ENCODE results near the gene HSPA4L.

The HSPA4L gene

DNA sequence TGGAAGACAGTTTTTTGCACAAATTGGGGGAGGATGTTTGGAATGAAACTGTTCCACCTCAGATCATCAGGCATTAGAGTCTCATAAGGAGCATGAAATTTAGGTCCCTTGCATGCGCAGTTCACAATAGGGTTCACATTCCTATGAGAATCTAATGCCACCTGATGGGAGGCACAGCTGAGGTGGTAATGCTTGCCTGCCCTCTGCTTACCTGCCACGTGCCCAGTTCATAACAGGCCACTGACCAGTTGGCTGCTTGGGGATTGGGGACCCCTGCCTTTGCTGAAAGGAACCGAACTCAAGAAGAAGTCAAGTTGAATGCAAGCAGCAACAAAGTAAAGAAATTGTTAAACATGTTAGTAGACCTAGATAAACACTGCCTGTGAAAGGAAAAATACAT is 4.6 kb upstream of the HSPA4L start:
- TF ChIP-seq PATZ1 (CRISPR knock-in tag; IDR thresholded peaks at IDR 0.05; ENCODE audit: borderline replicate concordance), result no peak
- TF ChIP-seq RARB (CRISPR knock-in tag; IDR thresholded peaks at IDR 0.05), result no peak
- TF ChIP-seq SNAI2 (CRISPR knock-in tag; IDR thresholded peaks at IDR 0.05), result no peak
- no peak for TF ChIP-seq OSR1 (CRISPR knock-in tag; IDR thresholded peaks at IDR 0.05)
- TF ChIP-seq ESRRG (CRISPR knock-in tag; IDR thresholded peaks at IDR 0.05), result no peak
- no peak for TF ChIP-seq ZFP30 (CRISPR knock-in tag; IDR thresholded peaks at IDR 0.05)
- TF ChIP-seq, protein P1, sequence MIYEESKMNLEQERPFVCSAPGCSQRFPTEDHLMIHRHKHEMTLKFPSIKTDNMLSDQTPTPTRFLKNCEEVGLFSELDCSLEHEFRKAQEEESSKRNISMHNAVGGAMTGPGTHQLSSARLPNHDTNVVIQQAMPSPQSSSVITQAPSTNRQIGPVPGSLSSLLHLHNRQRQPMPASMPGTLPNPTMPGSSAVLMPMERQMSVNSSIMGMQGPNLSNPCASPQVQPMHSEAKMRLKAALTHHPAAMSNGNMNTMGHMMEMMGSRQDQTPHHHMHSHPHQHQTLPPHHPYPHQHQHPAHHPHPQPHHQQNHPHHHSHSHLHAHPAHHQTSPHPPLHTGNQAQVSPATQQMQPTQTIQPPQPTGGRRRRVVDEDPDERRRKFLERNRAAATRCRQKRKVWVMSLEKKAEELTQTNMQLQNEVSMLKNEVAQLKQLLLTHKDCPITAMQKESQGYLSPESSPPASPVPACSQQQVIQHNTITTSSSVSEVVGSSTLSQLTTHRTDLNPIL (CRISPR knock-in tag; IDR thresholded peaks at IDR 0.05; ENCODE audit: low read depth), result no peak
- TF ChIP-seq ZNF8 (CRISPR knock-in tag; IDR thresholded peaks at IDR 0.05), result no peak
- TF ChIP-seq ARNTL (CRISPR knock-in tag; IDR thresholded peaks at IDR 0.05; ENCODE audit: borderline replicate concordance, low read depth), result no peak
- no peak for TF ChIP-seq BACH2 (CRISPR knock-in tag; IDR thresholded peaks at IDR 0.05; ENCODE audit: borderline replicate concordance)
- no peak for TF ChIP-seq TOX (CRISPR knock-in tag; IDR thresholded peaks at IDR 0.05; ENCODE audit: borderline replicate concordance)
- no peak for TF ChIP-seq TCF4 (CRISPR knock-in tag; IDR thresholded peaks at IDR 0.05; ENCODE audit: borderline replicate concordance)
- TF ChIP-seq ZNF565 (CRISPR knock-in tag; conservative IDR thresholded peaks at IDR 0.05; ENCODE audit: low read depth), result no peak
- TF ChIP-seq ZNF70 (CRISPR knock-in tag; IDR thresholded peaks at IDR 0.05), result no peak
- no peak for TF ChIP-seq ISL1 (CRISPR knock-in tag; IDR thresholded peaks at IDR 0.05)
- TF ChIP-seq ZC3H10 (CRISPR knock-in tag; IDR thresholded peaks at IDR 0.05), result no peak
- TF ChIP-seq, protein P2, sequence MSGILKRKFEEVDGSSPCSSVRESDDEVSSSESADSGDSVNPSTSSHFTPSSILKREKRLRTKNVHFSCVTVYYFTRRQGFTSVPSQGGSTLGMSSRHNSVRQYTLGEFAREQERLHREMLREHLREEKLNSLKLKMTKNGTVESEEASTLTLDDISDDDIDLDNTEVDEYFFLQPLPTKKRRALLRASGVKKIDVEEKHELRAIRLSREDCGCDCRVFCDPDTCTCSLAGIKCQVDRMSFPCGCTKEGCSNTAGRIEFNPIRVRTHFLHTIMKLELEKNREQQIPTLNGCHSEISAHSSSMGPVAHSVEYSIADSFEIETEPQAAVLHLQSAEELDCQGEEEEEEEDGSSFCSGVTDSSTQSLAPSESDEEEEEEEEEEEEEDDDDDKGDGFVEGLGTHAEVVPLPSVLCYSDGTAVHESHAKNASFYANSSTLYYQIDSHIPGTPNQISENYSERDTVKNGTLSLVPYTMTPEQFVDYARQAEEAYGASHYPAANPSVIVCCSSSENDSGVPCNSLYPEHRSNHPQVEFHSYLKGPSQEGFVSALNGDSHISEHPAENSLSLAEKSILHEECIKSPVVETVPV (CRISPR knock-in tag; IDR thresholded peaks at IDR 0.05), result no peak
- TF ChIP-seq, protein P3, sequence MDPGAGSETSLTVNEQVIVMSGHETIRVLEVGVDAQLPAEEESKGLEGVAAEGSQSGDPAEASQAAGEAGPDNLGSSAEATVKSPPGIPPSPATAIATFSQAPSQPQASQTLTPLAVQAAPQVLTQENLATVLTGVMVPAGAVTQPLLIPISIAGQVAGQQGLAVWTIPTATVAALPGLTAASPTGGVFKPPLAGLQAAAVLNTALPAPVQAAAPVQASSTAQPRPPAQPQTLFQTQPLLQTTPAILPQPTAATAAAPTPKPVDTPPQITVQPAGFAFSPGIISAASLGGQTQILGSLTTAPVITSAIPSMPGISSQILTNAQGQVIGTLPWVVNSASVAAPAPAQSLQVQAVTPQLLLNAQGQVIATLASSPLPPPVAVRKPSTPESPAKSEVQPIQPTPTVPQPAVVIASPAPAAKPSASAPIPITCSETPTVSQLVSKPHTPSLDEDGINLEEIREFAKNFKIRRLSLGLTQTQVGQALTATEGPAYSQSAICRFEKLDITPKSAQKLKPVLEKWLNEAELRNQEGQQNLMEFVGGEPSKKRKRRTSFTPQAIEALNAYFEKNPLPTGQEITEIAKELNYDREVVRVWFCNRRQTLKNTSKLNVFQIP (CRISPR knock-in tag; IDR thresholded peaks at IDR 0.05; ENCODE audit: borderline replicate concordance, low read depth), result no peak
- no peak for ATAC-seq

DNA sequence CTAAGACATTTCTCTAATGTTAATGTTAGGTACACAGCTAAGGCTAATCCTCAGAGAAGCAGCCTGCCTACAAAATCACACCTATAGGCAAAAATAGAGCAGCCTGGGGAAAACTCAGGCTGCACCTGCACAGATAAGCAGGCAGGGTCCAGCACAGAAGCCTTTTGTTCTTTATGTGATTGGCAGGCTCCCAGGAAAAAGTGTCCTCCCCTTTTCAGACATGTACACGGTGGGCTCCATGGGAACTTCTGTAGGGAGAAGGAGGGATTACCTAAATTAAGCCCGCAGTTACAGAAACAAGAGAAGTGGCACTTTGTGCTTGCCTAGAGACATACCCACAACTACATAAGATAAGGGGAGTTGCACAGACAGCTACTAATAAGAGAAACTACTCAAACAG is 4.0 kb upstream of the HSPA4L start:
- ATAC-seq, result no peak
- no peak for TF ChIP-seq ZFP3 (CRISPR knock-in tag; IDR thresholded peaks at IDR 0.05)
- no peak for TF ChIP-seq ZFP30 (CRISPR knock-in tag; IDR thresholded peaks at IDR 0.05)
- TF ChIP-seq, protein P2 (CRISPR knock-in tag; IDR thresholded peaks at IDR 0.05), result no peak
- TF ChIP-seq TOX (CRISPR knock-in tag; IDR thresholded peaks at IDR 0.05; ENCODE audit: borderline replicate concordance), result no peak
- no peak for TF ChIP-seq ZNF8 (CRISPR knock-in tag; IDR thresholded peaks at IDR 0.05)
- TF ChIP-seq ARNTL (CRISPR knock-in tag; IDR thresholded peaks at IDR 0.05; ENCODE audit: borderline replicate concordance, low read depth), result no peak
- no peak for TF ChIP-seq TSHZ2 (CRISPR knock-in tag; IDR thresholded peaks at IDR 0.05)
- no peak for TF ChIP-seq GLIS3 (CRISPR knock-in tag; IDR thresholded peaks at IDR 0.05)
- no peak for TF ChIP-seq RARB (CRISPR knock-in tag; IDR thresholded peaks at IDR 0.05)
- TF ChIP-seq PPARA (CRISPR knock-in tag; IDR thresholded peaks at IDR 0.05; ENCODE audit: borderline replicate concordance), result no peak

Data from SK-N-SH treated with all-trans-retinoic acid at 6 μM for 48 hours (cell line).